ENCODE measurements around the gene GPR107.

GPR107 gene

GRCh38 chr9:130042406-130042884 lies 11.3 kb upstream of the GPR107 start:
- Histone ChIP-seq H3K27me3 (ENCODE audit: insufficient read depth, low read depth, severe bottlenecking) (no peaks in the 10 kb centered on the region), H3K4me3 (ENCODE audit: low read depth, low read length) (peak overlapping the region; percentile 89), H3K36me3 (no peaks in the 10 kb centered on the region), H3K27ac (peak overlapping the region; percentile 83), H3K9me3 (ENCODE audit: severe bottlenecking) (no peaks in the 10 kb centered on the region)
- DNase-seq, result peak; percentile 43
- TF ChIP-seq, protein P1, sequence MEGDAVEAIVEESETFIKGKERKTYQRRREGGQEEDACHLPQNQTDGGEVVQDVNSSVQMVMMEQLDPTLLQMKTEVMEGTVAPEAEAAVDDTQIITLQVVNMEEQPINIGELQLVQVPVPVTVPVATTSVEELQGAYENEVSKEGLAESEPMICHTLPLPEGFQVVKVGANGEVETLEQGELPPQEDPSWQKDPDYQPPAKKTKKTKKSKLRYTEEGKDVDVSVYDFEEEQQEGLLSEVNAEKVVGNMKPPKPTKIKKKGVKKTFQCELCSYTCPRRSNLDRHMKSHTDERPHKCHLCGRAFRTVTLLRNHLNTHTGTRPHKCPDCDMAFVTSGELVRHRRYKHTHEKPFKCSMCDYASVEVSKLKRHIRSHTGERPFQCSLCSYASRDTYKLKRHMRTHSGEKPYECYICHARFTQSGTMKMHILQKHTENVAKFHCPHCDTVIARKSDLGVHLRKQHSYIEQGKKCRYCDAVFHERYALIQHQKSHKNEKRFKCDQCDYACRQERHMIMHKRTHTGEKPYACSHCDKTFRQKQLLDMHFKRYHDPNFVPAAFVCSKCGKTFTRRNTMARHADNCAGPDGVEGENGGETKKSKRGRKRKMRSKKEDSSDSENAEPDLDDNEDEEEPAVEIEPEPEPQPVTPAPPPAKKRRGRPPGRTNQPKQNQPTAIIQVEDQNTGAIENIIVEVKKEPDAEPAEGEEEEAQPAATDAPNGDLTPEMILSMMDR (IDR thresholded peaks at IDR 0.05; ENCODE audit: low read depth, low read length), result no peak

DNA sequence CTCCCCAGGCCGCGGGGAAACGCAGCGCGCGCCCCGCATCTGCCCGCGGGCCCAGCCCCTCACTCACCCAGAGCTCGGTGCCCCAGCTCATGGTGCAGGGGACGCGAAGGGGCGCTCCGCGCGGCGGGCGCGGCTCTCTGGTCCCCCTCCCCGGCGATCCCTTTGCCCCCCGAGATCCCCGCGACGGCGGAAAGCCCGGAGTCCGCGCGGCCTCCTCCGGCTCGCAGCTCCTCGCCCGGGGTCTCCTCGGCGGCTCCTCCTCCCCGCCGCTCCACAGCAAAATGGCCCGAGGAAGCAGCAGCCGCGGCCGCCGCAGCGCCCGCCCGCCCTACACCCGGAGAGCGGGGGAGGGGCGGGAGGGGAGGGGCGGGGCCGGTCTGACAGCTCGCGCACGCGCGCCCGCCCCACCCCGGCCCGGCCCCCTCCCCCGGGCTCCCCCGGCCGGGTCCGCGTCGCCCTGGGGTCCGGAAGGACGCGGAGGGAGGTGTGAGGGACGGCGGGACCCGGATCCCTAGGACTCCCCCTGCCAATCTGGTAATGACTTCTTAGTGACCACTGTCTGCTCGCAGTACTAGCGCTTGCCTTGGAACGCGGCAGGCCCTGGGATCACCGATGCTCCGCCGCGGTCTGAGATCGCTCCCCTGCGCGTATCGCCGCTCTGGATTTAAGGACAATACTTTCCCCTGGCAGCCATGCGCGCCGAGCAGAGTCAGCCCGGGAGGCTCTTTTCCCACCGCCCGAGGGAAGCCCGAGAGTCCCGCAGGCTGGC lies 10.6 kb upstream of the GPR107 start, which contains the start of gene FNBP1:
FNBP1 (minus strand) TSS at position 305 of the 769 bp plus-strand sequence; CDS start at position 91, 214 bp downstream.
- TF ChIP-seq, protein P1 (IDR thresholded peaks at IDR 0.05; ENCODE audit: low read depth, low read length), result no peak; the same call in 1 of the 2 replicates
- H3K27ac ChIP-seq, result peak within 1 kb of the TSS; percentile 83
- peak; percentile 91 for DNase-seq

DNA sequence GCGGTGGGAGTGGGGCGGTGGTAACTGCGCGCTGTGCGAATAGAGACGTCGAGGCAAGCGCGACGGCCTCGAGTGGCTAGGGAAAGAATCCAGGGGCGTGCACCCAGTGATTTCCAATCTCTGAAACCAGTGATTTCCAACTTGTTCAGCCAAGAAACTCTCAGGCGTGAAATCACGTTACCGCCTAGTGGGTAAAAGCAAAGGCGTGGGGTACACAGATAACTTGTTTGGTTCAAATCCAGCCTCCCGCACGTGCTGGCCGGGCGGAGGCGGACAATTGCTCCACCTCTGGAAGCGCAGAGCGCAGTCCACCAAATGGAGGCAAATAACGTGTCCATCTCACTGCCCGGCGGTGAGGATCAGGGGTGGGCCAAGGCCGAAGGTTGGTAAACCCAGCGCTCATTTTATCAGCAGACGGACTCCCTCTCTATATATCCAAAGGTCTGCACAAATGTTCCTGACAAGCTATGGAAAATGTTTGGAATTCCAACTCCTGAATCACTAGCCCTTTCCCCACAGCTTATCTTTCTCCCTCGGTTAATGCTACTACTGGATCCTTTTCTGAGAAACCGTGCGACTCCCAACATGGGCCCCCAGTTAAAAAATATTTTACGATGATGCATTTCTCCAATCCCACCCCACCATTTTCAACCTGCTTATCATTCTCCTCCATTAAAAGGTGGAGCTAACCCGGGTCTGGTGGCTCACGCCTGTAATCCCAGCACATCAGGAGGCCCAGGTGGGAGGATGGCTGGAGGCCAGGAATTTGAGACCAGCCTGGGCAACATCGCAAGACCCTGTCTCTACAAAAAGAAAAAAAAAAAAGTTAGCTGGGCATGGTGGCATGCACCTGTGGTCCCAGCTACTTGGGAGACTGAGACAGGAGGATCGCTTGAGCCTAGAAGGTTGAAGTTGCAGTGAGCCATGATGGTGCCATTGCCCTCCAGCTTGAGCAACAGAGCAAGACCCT lies 9.8 kb upstream of the GPR107 start:
- Histone ChIP-seq H3K27ac (peak overlapping the region; percentile 81), H3K4me3 (ENCODE audit: low read depth, low read length) (peak overlapping the region; percentile 89), H3K9me3 (ENCODE audit: severe bottlenecking) (no peaks in the 10 kb centered on the region), H3K27me3 (ENCODE audit: insufficient read depth, low read depth, severe bottlenecking) (no peaks in the 10 kb centered on the region), H3K36me3 (no peaks in the 10 kb centered on the region)
- peak; percentile 37 for DNase-seq
- TF ChIP-seq, protein P1 (IDR thresholded peaks at IDR 0.05; ENCODE audit: low read depth, low read length), result no peak

More for the DNA sequence above, 10.6 kb upstream of the GPR107 start, which contains the start of gene FNBP1:
- peak within 1 kb of the TSS; percentile 89 for H3K4me3 ChIP-seq (ENCODE audit: low read depth, low read length)
- H3K27me3 ChIP-seq (ENCODE audit: insufficient read depth, low read depth, severe bottlenecking), result no peaks in the 10 kb centered on the region
- no peaks in the 10 kb centered on the region for H3K9me3 ChIP-seq (ENCODE audit: severe bottlenecking)
- no peaks in the 10 kb centered on the region for H3K36me3 ChIP-seq

DNA sequence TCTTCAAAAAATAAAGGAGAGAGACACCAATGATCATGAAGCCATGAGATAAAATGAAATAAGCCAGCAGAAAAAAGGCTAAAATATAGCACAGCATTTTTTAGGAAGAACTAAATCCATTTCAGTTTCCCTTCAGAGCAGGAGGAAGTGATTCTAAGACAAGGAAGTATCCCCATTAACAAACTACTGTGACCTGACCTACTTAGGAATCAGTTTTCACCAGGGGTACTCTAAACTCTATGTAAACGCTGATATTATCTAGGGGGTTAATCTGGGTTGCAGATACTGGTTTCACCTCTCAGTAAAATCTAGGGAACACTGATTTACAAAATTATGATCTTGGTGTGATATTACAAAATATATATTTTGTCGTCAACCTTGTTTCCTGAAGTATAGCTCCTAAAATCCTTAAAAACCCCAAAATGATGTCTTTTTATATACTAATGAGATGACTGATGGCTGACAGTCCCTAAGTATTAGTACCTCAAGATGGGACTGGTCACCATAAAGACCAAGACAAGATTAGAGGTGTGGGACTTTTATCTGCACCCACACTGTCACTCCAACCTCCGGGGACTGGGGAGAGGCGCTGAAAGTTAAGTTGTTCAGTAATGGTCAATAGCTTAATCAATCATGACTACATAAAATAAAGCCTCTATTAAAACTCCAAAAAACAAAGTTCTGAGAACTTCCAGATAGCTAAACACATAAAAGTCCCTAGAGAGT lies 7.8 kb upstream of the GPR107 start:
- Histone ChIP-seq H3K4me3 (ENCODE audit: low read depth, low read length) (no peak overlapping the region), H3K9me3 (ENCODE audit: severe bottlenecking) (no peaks in the 10 kb centered on the region), H3K36me3 (no peaks in the 10 kb centered on the region), H3K27ac (no peak overlapping the region), H3K27me3 (ENCODE audit: insufficient read depth, low read depth, severe bottlenecking) (no peaks in the 10 kb centered on the region)
- TF ChIP-seq, protein P1 (IDR thresholded peaks at IDR 0.05; ENCODE audit: low read depth, low read length), result no peak
- DNase-seq, result no peak
